Panc1 (cell line): Measurements from ENCODE around the gene LACTB.

Source experiments
- POLR2AphosphoS5 ChIP-seq: IDR thresholded peaks from 2 replicates; pipeline ENCODE4 v1.6.1; 2012; ENCODE audit warnings: mild to moderate bottlenecking, low read depth, low read length, moderate library complexity
- SIN3A ChIP-seq: IDR thresholded peaks from 2 replicates; pipeline ENCODE4 v1.6.1; 2012; ENCODE audit warnings: low read depth, mild to moderate bottlenecking, low read length, moderate library complexity, borderline replicate concordance; ENCODE audit not compliant: insufficient read depth
- TCF7L2 ChIP-seq: IDR thresholded peaks from 2 replicates; pipeline ENCODE4 v1.6.1; 2011; ENCODE audit warnings: mild to moderate bottlenecking, low read depth, low read length, inconsistent platforms
- TF ChIP-seq, protein P1 (sequence below): fragments of 450-650 bp; IDR thresholded peaks from 2 replicates; pipeline ENCODE4 v1.5.1; 2017; ENCODE audit warnings: mild to moderate bottlenecking
- TF ChIP-seq, protein P2 (sequence below), 2 experiments: IDR thresholded peaks; 2 replicates each; pipeline ENCODE4 v1.6.1; 2011 to 2012; ENCODE audit warnings: low read depth in 2 of 2, control low read depth in 1 of 2, low read length in 1 of 2, mild to moderate bottlenecking in 1 of 2, moderate library complexity in 1 of 2; ENCODE audit not compliant: insufficient read depth in 1 of 2

DNA sequence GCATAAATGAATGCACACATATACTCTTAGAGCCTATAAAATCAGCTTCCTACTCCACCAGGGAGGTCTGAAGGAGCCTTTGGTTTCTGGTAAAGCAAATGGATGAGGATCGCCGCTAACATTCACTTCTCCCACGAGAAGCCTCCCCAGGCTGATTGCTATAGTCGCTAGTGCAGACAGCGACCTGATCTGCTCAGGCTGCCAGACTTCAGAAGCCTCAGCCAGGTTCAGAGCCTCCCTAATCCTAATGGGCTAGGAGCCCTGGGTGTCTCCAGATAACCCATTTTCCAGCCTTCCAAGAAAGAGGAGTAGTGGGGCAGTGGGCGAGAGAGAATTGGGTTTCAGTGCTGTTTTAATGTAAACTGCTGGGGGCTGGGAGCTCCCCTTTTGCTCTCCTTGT is 43.7 kb upstream of the LACTB start:
- TF ChIP-seq, protein P1, sequence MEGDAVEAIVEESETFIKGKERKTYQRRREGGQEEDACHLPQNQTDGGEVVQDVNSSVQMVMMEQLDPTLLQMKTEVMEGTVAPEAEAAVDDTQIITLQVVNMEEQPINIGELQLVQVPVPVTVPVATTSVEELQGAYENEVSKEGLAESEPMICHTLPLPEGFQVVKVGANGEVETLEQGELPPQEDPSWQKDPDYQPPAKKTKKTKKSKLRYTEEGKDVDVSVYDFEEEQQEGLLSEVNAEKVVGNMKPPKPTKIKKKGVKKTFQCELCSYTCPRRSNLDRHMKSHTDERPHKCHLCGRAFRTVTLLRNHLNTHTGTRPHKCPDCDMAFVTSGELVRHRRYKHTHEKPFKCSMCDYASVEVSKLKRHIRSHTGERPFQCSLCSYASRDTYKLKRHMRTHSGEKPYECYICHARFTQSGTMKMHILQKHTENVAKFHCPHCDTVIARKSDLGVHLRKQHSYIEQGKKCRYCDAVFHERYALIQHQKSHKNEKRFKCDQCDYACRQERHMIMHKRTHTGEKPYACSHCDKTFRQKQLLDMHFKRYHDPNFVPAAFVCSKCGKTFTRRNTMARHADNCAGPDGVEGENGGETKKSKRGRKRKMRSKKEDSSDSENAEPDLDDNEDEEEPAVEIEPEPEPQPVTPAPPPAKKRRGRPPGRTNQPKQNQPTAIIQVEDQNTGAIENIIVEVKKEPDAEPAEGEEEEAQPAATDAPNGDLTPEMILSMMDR, result no peak
- TF ChIP-seq POLR2AphosphoS5 (no peak), TCF7L2 (no peak), SIN3A (no peak)
- TF ChIP-seq, protein P2, sequence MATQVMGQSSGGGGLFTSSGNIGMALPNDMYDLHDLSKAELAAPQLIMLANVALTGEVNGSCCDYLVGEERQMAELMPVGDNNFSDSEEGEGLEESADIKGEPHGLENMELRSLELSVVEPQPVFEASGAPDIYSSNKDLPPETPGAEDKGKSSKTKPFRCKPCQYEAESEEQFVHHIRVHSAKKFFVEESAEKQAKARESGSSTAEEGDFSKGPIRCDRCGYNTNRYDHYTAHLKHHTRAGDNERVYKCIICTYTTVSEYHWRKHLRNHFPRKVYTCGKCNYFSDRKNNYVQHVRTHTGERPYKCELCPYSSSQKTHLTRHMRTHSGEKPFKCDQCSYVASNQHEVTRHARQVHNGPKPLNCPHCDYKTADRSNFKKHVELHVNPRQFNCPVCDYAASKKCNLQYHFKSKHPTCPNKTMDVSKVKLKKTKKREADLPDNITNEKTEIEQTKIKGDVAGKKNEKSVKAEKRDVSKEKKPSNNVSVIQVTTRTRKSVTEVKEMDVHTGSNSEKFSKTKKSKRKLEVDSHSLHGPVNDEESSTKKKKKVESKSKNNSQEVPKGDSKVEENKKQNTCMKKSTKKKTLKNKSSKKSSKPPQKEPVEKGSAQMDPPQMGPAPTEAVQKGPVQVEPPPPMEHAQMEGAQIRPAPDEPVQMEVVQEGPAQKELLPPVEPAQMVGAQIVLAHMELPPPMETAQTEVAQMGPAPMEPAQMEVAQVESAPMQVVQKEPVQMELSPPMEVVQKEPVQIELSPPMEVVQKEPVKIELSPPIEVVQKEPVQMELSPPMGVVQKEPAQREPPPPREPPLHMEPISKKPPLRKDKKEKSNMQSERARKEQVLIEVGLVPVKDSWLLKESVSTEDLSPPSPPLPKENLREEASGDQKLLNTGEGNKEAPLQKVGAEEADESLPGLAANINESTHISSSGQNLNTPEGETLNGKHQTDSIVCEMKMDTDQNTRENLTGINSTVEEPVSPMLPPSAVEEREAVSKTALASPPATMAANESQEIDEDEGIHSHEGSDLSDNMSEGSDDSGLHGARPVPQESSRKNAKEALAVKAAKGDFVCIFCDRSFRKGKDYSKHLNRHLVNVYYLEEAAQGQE (IDR thresholded peaks at IDR 0.05; ENCODE audit: insufficient read depth in 1 of 2, low read depth in 2 of 2, low read length in 1 of 2), result no peak
